SK-N-SH treated with all-trans-retinoic acid at 6 μM for 48 hours (cell line): Measurements from ENCODE around the gene TTC13.

Experiments
- ATAC-seq: fragments of 200-7000 bp; cut with Tn5 transposase; 3 replicates; pipeline ENCODE4 v1.9.1; 2020; ENCODE audit warnings: mild to moderate bottlenecking, moderate library complexity
- ARNTL ChIP-seq: fragments of 450-650 bp; formaldehyde crosslinking; IDR thresholded peaks from 2 replicates; pipeline ENCODE4 v1.5.0; 2020; ENCODE audit warnings: low read depth, mild to moderate bottlenecking, moderate library complexity, borderline replicate concordance
- BACH2 ChIP-seq: fragments of 250-450 bp; sonication (Bioruptor Pico); IDR thresholded peaks from 2 replicates; pipeline ENCODE4 v1.9.0; 2021; ENCODE audit warnings: mild to moderate bottlenecking, borderline replicate concordance
- CSDC2 ChIP-seq: fragments of 250-450 bp; sonication (Bioruptor Pico); IDR thresholded peaks from 2 replicates; pipeline ENCODE4 v1.5.0; 2020; ENCODE audit warnings: mild to moderate bottlenecking, moderate library complexity
- CSRNP3 ChIP-seq: fragments of 250-450 bp; sonication (Bioruptor Pico); IDR thresholded peaks from 2 replicates; pipeline ENCODE4 v1.5.1; 2021; ENCODE audit warnings: mild to moderate bottlenecking, moderate library complexity
- ESRRG ChIP-seq: fragments of 250-450 bp; sonication (Bioruptor Pico); IDR thresholded peaks from 2 replicates; pipeline ENCODE4 v1.6.1; 2021; ENCODE audit warnings: mild to moderate bottlenecking
- GLIS3 ChIP-seq: fragments of 250-450 bp; sonication (Bioruptor Pico); IDR thresholded peaks from 2 replicates; pipeline ENCODE4 v1.5.0; 2020; ENCODE audit warnings: mild to moderate bottlenecking, moderate library complexity
- ISL1 ChIP-seq: fragments of 250-450 bp; sonication (Bioruptor Pico); IDR thresholded peaks from 2 replicates; pipeline ENCODE4 v2.1.2; 2022; ENCODE audit warnings: mild to moderate bottlenecking, moderate library complexity
- OSR1 ChIP-seq: fragments of 250-450 bp; sonication (Bioruptor Pico); IDR thresholded peaks from 2 replicates; pipeline ENCODE4 v1.8.0; 2022; ENCODE audit warnings: moderate library complexity, mild to moderate bottlenecking, inconsistent platforms
- POU6F1 ChIP-seq: fragments of 250-450 bp; sonication (Bioruptor Pico); IDR thresholded peaks from 2 replicates; pipeline ENCODE4 v1.8.0; 2021; ENCODE audit warnings: low read depth, mild to moderate bottlenecking, moderate library complexity, borderline replicate concordance
- PPARA ChIP-seq: fragments of 250-450 bp; sonication (Bioruptor Pico); IDR thresholded peaks from 2 replicates; pipeline ENCODE4 v1.5.0; 2020; ENCODE audit warnings: mild to moderate bottlenecking, borderline replicate concordance
- RARB ChIP-seq: fragments of 250-450 bp; sonication (Bioruptor Pico); IDR thresholded peaks from 2 replicates; pipeline ENCODE4 v1.8.0; 2021; ENCODE audit warnings: mild to moderate bottlenecking, moderate library complexity
- TCF4 ChIP-seq: fragments of 250-450 bp; sonication (Bioruptor Pico); IDR thresholded peaks from 2 replicates; pipeline ENCODE4 v1.8.0; 2021; ENCODE audit warnings: mild to moderate bottlenecking, moderate library complexity, borderline replicate concordance
- TOX ChIP-seq: fragments of 250-450 bp; sonication (Bioruptor Pico); IDR thresholded peaks from 2 replicates; pipeline ENCODE4 v1.8.0; 2021; ENCODE audit warnings: mild to moderate bottlenecking, moderate library complexity, borderline replicate concordance
- ZC3H10 ChIP-seq: fragments of 250-450 bp; sonication (Bioruptor Pico); IDR thresholded peaks from 2 replicates; pipeline ENCODE4 v1.5.1; 2021; ENCODE audit warnings: mild to moderate bottlenecking, moderate library complexity
- ZFP3 ChIP-seq: fragments of 250-450 bp; sonication (Bioruptor Pico); IDR thresholded peaks from 2 replicates; pipeline ENCODE4 v1.5.0; 2020; ENCODE audit warnings: mild to moderate bottlenecking, moderate library complexity
- ZFP30 ChIP-seq: fragments of 450-650 bp; formaldehyde crosslinking; IDR thresholded peaks from 2 replicates; pipeline ENCODE4 v1.5.0; 2022; ENCODE audit warnings: mild to moderate bottlenecking, moderate library complexity
- ZNF565 ChIP-seq: fragments of 450-650 bp; formaldehyde crosslinking; conservative IDR thresholded peaks from 2 replicates; pipeline ENCODE4 v1.5.0; 2020; ENCODE audit warnings: low read depth, mild to moderate bottlenecking, moderate library complexity
- ZNF70 ChIP-seq: fragments of 450-650 bp; formaldehyde crosslinking; IDR thresholded peaks from 2 replicates; pipeline ENCODE4 v1.5.0; 2020; ENCODE audit warnings: mild to moderate bottlenecking, moderate library complexity
- ZNF8 ChIP-seq: fragments of 450-650 bp; formaldehyde crosslinking; IDR thresholded peaks from 2 replicates; pipeline ENCODE4 v1.5.0; 2020; ENCODE audit warnings: mild to moderate bottlenecking, moderate library complexity
- TF ChIP-seq, protein P1 (sequence below): fragments of 250-450 bp; sonication (Bioruptor Pico); IDR thresholded peaks from 2 replicates; pipeline ENCODE4 v1.5.1; 2020; ENCODE audit warnings: low read depth, mild to moderate bottlenecking, moderate library complexity
- TF ChIP-seq, protein P2 (sequence below): fragments of 250-450 bp; sonication (Bioruptor Pico); IDR thresholded peaks from 2 replicates; pipeline ENCODE4 v1.5.0; 2020; ENCODE audit warnings: mild to moderate bottlenecking, moderate library complexity

Gene TTC13

GRCh38 chr1:230926182-230926581, 52.5 kb downstream of the TTC13 start (continued):
- TF ChIP-seq, protein P1, sequence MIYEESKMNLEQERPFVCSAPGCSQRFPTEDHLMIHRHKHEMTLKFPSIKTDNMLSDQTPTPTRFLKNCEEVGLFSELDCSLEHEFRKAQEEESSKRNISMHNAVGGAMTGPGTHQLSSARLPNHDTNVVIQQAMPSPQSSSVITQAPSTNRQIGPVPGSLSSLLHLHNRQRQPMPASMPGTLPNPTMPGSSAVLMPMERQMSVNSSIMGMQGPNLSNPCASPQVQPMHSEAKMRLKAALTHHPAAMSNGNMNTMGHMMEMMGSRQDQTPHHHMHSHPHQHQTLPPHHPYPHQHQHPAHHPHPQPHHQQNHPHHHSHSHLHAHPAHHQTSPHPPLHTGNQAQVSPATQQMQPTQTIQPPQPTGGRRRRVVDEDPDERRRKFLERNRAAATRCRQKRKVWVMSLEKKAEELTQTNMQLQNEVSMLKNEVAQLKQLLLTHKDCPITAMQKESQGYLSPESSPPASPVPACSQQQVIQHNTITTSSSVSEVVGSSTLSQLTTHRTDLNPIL (CRISPR knock-in tag), result no peak
- TF ChIP-seq ZNF70 (no peak), BACH2 (no peak), GLIS3 (CRISPR knock-in tag) (no peak), PPARA (CRISPR knock-in tag) (no peak)

- no peak for TF ChIP-seq OSR1
- no peak for TF ChIP-seq ESRRG
- no peak for TF ChIP-seq CSDC2
- TF ChIP-seq BACH2, result no peak
- ATAC-seq, result no peak
These were observed 53.1 kb downstream of the TTC13 start for GRCh38 chr1:230925608-230926007.

- TF ChIP-seq ZC3H10 (CRISPR knock-in tag) (no peak), ESRRG (no peak), POU6F1 (CRISPR knock-in tag) (no peak), ARNTL (no peak), CSRNP3 (CRISPR knock-in tag) (no peak), TOX (CRISPR knock-in tag) (no peak), RARB (CRISPR knock-in tag) (no peak), ZNF8 (CRISPR knock-in tag) (no peak), OSR1 (no peak), TCF4 (CRISPR knock-in tag) (no peak), ZFP30 (no peak), PPARA (CRISPR knock-in tag) (no peak), CSDC2 (no peak), ZNF70 (no peak), GLIS3 (CRISPR knock-in tag) (no peak), ISL1 (no peak), ZNF565 (CRISPR knock-in tag) (no peak)
- TF ChIP-seq, protein P2, sequence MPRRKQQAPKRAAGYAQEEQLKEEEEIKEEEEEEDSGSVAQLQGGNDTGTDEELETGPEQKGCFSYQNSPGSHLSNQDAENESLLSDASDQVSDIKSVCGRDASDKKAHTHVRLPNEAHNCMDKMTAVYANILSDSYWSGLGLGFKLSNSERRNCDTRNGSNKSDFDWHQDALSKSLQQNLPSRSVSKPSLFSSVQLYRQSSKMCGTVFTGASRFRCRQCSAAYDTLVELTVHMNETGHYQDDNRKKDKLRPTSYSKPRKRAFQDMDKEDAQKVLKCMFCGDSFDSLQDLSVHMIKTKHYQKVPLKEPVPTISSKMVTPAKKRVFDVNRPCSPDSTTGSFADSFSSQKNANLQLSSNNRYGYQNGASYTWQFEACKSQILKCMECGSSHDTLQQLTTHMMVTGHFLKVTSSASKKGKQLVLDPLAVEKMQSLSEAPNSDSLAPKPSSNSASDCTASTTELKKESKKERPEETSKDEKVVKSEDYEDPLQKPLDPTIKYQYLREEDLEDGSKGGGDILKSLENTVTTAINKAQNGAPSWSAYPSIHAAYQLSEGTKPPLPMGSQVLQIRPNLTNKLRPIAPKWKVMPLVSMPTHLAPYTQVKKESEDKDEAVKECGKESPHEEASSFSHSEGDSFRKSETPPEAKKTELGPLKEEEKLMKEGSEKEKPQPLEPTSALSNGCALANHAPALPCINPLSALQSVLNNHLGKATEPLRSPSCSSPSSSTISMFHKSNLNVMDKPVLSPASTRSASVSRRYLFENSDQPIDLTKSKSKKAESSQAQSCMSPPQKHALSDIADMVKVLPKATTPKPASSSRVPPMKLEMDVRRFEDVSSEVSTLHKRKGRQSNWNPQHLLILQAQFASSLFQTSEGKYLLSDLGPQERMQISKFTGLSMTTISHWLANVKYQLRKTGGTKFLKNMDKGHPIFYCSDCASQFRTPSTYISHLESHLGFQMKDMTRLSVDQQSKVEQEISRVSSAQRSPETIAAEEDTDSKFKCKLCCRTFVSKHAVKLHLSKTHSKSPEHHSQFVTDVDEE, result no peak
- TF ChIP-seq, protein P1 (CRISPR knock-in tag), result no peak
- ATAC-seq, result no peak
These were observed 55.5 kb downstream of the TTC13 start for GRCh38 chr1:230923176-230923575.

GRCh38 chr1:230922620-230923019, 56.0 kb downstream of the TTC13 start:
- TF ChIP-seq ZFP3 (CRISPR knock-in tag) (no peak), ISL1 (no peak)
- TF ChIP-seq, protein P1 (CRISPR knock-in tag), result no peak
- peak; percentile 45; the same call in 1 of the 3 replicates for ATAC-seq
